VCaP (cell line): ENCODE data around the gene BAX.

ENCODE experiments used
- H3K27ac ChIP-seq: fragments of 450-650 bp; 2 replicates; pipeline ENCODE4 v1.5.1; 2017
- TF ChIP-seq, protein P1 (sequence below): fragments of 450-650 bp; conservative IDR thresholded peaks from 2 replicates; pipeline ENCODE4 v1.5.1; 2017; ENCODE audit warnings: mild to moderate bottlenecking, moderate library complexity

Gene BAX

GRCh38 chr19:48991011-48991609 lies 36.4 kb downstream of the BAX start:
- TF ChIP-seq, protein P1, sequence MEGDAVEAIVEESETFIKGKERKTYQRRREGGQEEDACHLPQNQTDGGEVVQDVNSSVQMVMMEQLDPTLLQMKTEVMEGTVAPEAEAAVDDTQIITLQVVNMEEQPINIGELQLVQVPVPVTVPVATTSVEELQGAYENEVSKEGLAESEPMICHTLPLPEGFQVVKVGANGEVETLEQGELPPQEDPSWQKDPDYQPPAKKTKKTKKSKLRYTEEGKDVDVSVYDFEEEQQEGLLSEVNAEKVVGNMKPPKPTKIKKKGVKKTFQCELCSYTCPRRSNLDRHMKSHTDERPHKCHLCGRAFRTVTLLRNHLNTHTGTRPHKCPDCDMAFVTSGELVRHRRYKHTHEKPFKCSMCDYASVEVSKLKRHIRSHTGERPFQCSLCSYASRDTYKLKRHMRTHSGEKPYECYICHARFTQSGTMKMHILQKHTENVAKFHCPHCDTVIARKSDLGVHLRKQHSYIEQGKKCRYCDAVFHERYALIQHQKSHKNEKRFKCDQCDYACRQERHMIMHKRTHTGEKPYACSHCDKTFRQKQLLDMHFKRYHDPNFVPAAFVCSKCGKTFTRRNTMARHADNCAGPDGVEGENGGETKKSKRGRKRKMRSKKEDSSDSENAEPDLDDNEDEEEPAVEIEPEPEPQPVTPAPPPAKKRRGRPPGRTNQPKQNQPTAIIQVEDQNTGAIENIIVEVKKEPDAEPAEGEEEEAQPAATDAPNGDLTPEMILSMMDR, result no peak

DNA sequence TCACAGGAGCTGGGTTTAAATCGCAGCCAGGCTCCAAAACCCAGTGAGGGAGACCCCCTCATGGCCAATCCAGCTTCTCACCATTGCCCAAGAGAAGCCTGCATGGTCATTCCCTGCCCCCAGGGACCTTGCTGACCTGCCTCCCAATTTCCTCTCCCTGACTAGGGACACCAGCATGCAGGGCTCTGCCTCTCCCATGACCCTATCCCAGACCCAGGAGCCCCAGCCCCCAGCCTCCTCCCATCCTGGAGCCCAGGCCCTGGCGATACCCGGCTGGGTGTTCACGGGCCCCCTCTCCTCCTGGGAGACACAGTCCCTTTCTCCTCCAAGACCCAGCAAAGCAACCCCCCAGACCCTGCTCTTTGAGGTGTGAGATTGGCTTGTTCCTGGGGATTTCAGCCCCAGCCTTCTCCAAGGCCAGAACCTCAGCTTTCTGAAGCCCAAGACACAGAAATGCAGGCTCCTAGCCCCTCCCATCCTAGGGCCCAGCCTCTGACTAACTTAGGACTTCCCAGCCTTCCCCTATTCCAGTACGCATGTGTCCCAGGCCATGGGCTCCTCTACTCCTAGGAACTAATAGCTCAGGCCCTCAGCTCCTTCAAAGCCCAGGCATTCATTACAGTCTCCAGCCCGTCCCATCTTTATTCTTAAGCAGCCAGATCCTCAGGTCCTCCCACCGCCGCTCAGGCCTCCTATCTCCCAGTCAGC lies 37.4 kb downstream of the BAX start:
- TF ChIP-seq, protein P1, result no peak
- peak overlapping the region; percentile 91 for H3K27ac ChIP-seq

More at GRCh38 chr19:48991011-48991609, 36.4 kb downstream of the BAX start:
- H3K27ac ChIP-seq, result peak overlapping the region; percentile 91; the same call in 1 of the 2 replicates

GRCh38 chr19:48992581-48993174 lies 38.0 kb downstream of the BAX start:
- H3K27ac ChIP-seq, result peak overlapping the region; percentile 91
- TF ChIP-seq, protein P1, result no peak

GRCh38 chr19:48993175-48994034 lies 38.7 kb downstream of the BAX start, which contains the start of the genes GYS1 and RUVBL2:
GYS1 (minus strand) TSS chr19:48993309; CDS start chr19:48993112, 197 bp downstream.
RUVBL2 (plus strand) TSS chr19:48993887; CDS start chr19:48993912, 25 bp downstream.
- peak within 1 kb of the TSS; percentile 91 for H3K27ac ChIP-seq
- TF ChIP-seq, protein P1, result peak; percentile 99

DNA sequence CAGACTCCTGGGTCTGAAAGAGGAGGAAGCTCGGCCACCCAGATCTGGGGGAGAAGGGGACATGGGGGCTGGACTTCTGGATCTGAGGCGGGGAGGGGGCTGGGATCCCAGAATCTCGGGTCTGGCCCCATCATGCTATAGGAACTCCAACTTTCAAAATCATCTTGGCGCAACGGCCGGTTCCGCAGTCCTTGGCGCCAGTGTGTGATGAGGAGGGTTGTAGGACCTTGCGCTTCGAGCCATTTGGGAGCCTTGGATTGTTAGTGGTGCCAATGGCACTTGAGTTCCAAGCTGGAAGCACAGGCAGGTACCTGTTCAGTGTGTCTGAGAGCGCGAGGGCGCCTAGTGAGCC lies 39.3 kb downstream of the BAX start:
- peak overlapping the region; percentile 91 for H3K27ac ChIP-seq
- TF ChIP-seq, protein P1, result no peak

- H3K27ac ChIP-seq, result no peak overlapping the region
- TF ChIP-seq, protein P1, result peak; percentile 74
Observed at GRCh38 chr19:48997972-48998371, 43.3 kb downstream of the BAX start.
